ENCODE data around the gene SDHB. TPM values are rescaled to one million over a fixed set of nuclear protein-coding genes. Genes with fewer than 3 reads are reported as not detected.
"Not testable (repeated sequence)": the region's sequence is repeated elsewhere in the genome, so short reads cannot be mapped to it uniquely, and the experiment has no call there.

The SDHB gene
- polyA plus RNA-seq, 12 donors, result 67.4 to 139 (median 122) TPM; not detected in 1

DNA sequence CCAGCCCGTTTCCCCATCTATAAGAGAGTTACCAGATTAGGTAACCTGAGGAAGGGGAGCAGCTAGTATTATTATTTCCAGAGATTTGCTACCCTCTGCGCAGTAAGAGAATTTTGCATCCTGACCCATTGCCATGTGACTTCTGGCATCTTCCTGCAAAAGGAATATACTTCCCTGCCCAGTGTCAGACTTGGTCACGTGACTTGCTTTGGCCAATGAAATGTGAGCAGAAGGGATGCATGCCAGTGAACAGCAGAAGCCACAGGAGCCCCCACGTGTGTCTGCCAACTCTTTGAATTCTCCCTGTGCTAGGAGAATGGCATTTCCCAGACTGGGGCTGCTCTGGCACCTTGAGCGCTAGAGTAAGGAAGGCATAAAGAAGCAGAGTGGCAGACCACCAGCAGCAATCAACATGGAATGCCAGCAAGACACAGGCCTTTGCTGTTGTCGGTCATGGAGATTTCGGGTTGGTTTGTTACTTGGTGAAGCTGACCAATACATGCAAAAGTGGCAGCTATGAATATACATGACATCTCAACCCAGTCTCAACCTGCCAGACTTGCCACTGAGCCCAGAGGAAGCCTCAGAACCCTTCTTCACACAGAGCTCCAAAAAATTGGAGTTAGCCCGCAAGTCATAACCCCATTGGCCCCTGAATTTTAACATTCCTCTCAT, 26.4 kb upstream of the SDHB start:
- no peak for DNase-seq

DNA sequence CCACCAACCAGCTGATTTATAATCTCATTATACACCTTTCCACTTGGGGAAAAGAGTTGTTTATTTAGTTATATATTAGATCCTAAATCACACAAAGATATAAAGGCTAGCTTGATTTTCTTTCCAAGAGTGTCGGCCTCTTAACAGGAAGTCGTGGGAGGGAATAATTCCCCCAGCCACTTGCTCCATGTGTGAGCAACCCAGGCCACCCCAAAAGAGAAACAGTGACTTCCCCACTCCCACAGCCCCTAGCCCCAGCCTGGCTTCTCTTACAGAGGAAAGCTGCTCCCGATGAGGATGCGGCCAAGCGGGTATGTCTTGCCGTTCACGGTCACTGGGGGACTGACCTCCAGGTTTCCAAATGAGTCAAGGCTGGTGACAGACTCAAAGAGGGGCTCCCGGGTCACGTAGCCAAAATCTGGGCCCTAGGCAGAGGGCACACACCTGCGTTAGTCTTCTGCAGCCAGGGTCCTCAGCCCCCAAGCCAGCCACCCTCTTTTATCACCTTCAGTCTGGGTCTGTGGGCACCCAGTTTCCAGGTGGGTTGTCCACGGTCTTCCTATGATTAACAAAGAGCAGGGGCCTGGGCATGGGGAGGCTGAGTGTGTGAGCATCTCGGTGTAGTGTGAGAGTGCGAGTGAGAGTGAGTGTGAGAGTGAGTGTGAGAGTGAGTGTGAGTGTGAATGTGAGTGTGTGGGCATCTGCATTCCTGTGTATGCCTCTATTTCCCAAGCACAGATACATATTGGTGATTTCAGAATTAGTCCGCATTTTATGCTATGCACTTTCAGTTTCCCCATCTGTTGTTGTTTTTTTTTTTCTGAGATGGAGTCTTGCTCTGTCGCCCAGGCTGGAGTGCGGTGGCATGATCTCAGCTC, 25.4 kb upstream of the SDHB start:
- no peak for DNase-seq

DNA sequence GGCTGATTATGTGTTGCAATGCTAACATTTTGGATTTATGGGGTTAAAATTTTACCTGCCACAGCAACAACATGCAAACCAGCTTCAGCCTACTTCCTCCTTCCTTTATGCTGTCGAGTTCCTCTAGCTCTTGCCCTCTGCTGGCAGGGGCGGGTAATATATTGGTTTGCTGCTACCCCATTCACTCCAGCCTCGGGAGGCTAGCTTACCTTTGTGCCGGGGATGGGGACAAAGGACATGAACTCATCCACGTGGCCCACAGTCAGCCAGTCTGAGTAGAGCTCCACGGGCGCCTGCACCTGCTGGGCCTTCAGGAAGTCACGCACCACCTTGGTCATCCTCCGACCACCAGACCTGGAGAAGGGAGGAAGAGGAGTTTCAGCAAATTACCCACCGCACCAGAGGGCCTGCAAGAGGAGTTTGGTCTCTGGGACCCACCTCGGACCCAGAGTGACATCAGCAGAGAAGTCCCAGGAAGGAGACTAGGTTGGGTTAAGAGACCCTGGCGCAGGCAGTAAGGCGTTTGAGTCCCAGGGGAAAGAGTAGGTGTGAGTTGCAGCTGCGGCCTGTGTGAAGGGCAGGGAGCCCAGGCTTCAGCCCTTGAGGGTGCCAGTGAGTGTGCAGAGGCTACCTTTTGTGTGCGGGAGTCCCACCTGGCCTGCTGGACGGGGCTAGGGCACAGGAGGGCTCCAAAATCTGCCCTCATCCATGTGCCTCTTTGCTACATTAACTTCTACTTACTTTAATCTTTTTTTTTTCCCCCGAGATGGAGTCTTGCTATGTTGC, 21.8 kb upstream of the SDHB start:
- DNase-seq, result no peak

DNA sequence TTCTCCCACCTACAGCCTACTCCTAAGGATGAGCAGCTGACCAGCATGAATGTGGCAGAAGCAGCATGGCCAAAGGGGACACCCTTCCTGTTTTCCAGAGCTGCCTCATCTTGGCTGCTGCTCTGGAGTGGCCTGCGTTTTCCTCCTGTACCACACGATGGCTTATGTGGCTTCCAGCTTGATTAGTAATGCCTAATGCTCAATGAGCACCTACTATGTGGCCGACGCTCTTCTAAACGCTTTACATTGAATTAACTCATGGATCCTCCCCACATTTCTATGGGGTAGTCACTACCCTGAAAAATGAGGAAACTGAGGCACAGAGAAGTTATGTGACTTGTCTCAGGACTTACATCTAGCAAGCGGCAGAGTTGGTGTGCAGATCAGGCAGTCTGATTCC, 18.0 kb upstream of the SDHB start:
- no peak for DNase-seq

DNA sequence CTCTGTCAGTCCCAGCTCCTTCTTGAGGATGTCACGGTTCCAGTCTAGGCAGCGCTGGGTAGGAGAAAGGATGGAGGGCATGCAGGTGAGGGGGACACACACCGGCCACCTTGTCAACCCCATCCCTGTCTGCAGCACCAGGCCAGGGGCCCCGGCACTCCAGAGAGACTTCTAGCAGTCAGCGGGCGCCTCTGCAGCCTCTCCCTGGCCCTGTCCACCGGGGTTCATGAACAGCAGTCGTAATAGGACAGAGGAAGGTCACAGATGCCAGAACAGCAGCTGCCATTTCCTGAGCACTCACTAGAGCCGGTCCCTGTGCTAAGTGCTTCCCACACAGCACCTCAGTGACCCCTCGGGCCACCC, 16.3 kb upstream of the SDHB start:
- DNase-seq, result no peak

DNA sequence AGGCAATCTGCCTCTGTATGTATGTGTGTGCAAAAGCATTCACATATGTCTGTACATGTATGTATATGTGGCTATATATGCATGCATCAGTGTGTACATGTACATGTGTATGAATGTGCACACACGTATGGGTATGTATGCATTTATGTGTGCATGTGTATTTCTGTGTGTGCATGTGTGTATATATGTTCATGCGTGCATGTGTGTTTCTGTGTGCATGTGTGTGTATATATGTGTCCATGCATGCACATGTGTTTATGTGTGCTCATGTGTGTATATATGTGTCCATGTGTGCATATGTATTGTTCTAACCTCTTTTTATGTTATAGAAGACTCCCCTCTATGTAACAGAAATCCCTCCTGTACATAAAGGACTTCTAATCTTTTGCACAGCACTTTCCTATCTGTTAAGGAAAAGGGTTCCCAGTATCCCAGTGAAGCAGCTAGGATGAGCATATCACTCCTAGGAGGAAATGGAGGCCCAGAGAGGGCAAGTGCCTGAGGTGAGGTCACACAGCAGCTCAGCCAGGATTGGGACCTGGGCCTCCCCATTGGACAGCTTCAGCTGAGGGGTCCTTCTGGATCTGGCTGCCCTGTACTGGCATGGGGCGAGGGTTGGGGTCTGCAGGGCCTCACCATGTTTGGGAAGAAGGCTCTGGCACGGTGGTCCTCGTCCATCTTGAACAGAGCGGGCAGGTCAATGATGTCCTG, 15.8 kb upstream of the SDHB start:
- no peak for DNase-seq

DNA sequence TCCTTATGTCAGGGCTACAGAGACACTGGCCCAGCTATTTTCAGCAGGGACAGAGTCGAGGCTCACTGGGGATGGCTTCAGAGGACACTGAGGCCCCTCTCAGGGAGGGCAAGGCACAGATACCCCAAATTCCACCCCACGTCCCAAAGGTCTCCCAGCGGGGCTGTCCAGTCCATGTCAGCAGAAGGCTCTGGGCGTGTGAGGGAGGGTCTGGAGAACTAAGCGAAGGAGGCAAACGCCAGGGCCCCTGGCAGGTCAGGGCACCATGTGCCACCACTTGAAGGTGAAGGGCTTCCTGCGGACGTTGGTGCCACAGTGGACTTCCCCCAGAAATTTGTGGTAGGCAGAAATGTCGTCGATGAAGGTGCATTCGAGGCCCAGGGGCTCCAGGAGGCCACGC, 15.0 kb upstream of the SDHB start:
- no peak for DNase-seq

DNA sequence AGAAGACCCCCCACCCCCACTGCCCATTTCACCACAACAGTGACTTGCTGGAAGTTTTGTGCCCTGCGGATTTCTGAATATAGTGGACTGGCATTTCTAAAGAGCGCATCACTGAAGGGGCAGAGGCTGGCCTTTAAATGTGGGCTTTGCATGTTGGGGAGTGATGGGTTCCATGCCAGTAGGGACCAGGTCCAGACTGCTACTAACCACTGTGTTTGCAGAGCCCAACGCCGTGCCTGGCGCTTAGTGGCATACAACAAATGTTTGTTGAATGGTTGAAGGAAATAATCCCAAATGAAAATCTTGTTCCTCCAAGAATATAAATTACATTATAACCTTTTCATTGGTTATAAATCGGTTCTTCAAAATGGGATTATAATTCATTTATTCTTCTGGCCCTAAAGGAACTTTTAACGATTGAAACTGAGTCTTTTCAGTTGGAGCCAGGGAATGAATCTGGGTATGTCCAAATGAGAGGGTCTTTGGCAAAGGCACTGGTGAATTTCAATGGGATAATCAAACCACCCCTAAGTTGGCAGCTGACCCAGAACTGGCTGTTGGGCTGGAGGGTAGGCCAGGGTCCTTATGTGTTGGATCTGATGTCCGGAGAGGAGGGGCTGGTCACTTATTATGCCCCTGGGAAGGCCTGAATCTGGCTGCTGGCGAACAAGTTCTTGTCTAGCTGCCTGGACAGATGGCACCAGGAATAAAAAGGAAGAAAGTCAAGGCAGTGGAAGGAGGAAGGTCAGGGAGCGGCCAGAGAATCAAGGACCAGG, 13.8 kb upstream of the SDHB start:
- DNase-seq, result no peak

DNA sequence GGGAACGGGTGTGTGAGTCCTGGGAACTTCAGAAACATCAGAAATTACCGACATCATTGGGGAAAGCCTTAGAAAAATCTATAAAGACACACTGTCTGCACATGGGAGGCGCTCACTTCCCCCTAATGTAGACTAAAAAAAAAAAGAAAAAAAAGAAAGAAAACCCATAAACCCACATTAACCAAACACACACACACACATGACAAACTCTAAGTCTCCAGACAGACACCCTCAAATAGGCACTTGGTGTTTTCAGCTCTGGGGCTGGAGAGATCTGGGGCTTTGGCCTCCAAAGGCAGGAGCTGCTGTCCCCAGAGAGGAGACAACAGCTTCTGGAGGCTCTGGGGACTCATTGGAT, 13.2 kb upstream of the SDHB start:
- DNase-seq, result no peak

DNA sequence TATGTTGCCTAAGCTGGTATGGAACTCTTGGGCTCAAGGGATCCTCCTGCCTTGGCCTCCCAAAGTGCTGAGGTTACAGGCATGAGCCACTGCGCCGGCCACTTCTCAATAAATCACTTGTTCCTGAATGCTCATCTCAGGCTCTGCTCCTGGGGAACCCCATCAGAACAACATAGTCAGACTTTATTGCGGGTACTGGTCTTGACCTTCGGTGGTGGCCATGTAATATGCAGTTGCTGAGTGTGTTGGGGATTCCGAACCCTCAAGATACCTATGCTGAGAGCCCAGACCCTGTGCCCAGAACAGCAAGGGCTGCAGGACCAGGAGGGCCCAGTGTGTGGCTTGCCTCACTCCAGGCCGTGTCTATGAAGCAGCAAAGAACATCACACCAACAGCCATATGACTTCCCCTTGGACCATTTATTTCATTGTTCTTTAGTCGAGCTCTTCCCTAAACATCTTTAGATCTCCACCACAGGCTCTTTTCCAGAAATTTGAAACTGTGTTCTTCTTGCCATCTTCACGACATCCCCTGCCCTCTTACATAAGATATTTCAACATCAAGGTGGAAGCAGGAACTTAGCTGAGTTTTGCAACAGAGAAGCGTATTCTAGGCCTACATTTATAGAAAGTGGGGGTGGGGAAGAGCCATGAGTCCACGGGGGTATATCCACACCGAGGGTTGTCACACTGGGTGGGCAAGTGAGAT, 12.7 kb upstream of the SDHB start:
- DNase-seq, result no peak

DNA sequence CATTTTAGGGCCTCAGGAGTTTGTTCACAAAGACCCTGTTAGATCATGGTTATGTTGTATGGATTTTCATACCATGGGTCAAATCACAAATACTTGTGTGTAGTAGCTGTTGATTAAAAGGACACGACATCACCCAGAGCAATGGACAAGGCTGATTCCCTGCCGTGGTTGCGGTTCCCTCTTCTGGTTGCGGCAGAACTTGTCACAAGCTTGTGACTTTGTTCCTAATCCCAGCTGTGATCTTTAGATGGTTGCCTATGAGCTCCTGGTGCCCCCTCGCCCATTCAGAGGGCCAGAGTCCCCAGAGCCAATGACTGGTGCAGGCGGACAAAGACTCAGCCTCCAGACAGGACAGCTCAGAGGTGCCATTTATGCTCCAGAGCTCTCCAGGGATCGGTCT, 11.8 kb upstream of the SDHB start:
- no peak for DNase-seq

DNA sequence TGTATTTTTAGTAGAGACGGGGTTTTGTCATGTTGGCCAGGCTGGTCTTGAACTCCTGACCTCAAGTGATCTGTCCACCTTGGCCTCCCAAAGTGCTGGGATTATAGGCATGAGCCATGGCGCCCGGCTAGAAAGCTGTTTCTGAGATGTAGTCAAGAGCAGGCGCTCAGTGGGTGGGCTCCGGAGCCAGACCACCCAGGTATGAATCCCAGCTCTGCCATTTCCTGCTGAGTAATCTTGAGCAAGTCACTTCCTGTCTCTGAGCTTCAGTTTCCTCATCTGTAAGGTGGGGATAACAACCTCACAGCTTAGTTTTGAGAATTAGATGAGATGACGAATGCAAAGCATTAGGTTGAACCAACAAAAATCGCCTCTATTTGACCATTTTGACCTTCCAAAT, 8.9 kb upstream of the SDHB start:
- not testable (repeated sequence) for DNase-seq

DNA sequence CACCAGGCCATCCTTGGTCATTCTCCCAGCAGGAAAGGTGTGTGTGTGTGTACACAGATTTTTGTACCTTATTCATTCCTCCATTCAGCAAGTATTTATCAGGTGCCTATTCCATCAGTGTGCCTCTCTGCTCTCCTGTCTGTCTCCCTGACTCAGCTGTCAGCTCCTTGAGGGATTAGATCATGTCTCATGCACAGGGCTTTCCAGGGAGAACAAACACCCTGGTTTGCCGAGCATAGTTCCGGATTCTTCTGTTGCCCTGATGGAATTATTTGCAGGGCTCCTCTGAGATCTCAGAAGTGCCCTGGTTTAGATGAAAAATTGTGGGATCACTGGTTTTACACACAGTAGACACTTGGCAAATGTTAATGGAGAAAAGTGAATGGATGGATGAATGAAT, 8.1 kb upstream of the SDHB start:
- no peak for DNase-seq

DNA sequence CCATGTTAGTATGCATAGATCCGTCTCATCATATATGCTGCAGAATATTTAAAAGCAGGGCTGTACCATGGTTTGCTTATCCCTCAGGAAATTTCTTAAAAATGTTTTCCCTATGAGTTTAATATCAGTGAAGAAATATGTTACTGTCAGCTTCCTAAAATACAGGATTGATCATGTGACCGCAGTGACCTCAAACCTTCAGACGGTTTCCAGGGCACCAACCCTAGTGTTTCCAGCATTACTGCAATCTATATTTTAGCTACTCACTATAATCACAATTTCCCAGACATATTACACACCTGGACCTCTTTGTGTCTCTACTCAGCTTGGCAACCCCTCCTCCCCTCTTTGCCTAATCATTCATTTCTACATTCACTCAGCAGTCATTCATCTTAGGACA, 7.7 kb upstream of the SDHB start:
- no peak for DNase-seq

DNA sequence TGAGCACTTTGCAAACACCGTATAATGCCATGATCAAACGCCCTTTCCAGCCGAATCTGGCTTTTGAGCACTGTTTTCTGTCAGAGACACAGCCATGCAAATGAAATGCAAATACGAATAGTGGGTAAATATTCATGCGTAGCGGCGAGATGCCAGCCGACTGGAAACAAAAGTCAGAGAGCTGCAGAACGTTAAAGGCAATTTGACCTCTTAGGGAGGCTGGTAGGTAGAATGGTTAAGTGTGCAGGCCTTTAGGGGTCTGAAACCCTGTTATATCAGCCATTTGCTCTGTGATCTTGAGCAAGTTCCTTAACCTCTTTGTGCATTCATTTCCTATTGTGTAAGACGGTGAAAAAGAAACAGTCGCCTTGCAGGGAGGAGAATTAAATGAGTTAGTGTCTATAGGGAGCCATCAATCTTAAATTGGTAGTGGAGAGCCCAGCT, 6.5 kb upstream of the SDHB start:
- DNase-seq, result no peak

DNA sequence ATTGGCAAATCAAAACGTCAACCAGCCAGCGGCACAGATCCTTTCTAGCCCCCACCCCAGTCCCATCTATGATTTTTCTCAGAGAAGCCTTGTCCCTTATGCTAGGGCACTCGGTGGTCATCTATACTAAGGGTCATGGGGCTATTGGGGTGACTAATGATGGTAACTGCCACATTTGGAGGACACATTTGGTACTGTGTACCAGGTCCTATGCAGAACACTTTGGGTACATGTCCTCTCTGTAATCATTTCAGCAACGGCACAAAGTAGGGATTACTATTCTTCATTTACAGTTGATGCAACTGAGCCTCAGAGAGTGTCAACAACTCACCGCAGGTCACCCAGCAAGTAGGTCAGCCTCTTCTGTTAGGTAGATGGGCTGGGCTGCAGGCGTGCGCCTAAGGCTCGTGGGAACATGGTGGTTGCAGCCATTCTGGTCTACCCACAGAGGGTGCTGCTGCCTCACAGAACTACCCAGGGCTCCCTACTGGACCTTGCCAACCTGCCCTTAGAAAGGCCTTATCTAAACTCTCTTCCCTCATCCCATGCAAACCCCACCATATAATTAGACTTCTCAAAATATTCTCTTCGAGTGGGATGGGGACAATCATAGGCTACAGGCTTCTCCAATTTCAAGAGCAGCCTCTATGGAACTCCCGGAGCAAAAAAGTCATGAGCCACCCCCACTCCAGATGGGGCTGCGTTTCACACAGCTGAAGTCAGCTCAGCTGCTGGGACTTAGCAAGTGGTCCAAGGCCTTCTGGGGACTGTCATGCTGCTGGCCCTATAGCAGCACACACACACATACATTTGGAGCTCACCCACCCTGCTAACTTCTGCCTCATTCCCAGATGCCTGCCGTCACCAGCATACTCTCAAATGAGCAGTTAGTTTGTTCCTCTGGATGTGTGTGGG, 5.8 kb upstream of the SDHB start:
- DNase-seq, result peak; percentile 64

DNA sequence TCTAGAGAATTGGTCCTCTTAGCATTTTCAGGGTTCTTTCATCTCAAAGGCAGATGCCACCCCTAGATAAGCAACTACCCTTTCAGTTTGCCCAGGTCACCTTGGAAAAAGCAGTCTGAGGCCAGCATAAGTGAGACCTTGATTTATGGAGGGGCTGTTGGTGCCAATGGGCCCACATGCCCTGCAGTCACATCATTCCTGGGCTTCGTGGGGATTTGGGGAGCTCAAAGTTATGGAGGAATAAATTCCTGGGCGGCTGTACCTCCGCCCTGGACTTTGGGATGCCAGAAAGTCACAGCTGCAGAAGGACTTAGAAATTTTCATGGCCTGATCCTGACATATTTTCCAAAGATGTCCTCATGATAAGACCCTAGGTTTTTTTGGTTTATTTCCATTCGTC, 2.7 kb upstream of the SDHB start:
- DNase-seq, result no peak

DNA sequence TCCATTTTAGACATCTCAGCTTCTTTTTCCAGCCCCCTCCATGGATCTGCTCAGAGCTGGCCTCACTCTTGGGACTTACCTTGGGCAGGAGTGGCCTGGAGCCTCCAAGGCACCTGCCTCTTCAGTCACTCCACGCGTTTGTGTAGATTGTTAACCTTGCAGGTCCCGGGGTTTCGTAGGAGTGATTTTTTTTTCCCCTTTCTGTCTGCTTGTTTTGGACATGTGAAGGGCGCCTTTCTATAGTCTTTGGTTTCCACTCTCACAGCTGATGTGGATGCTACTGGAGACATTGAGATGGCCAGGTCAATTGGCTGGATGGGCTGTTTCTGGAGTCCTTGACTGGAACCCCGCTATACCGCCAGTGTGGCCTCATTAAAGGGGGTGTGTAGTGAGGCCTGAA, 2.0 kb upstream of the SDHB start:
- no peak for DNase-seq

DNA sequence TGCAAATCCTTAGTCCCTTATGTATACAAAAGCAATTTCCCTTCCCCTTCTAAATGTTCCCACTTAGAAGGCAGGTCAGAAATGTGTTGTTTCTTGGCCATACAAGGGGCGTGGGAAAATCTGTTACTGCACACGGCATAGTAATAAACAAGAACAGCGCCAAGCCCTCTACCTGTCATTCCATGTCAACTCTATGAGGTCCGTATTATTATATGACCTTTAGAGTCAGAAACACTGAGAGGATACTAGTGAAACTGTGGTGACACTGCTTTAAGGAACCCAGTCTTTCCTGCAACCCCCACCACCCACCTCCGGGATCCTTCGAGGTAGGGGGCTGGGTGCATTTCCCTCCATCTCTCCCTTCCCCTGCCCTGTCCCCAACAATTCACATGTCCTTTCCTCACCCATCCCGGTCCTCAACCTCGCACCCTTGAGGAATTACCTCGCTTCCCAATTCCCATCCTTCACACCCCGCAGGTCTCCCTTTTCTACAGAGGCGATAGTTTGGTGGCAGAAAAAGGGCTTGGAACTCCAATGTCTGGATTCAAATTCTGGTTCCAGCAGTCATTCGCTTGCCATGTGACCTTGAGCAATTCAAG, 647 bp downstream of the SDHB start:
- no peak for DNase-seq
